Measurements from ENCODE around the gene C16orf86. TPM values are rescaled to one million over a fixed set of nuclear protein-coding genes. Genes with fewer than 3 reads are reported as not detected.

C16orf86 gene
- polyA plus RNA-seq, 3 donors: 2.1 to 2.9 (median 2.5) TPM

- DNase-seq (ENCODE audit: low read depth in 3 of 3, low spot score in 2 of 3): no peak
Measured at GRCh38 chr16:67653128-67653788, 13.4 kb upstream of the C16orf86 start.

GRCh38 chr16:67653789-67654402, 12.7 kb upstream of the C16orf86 start:
- DNase-seq (ENCODE audit: low read depth in 3 of 3, low spot score in 2 of 3): no peak

GRCh38 chr16:67654403-67654911, 12.2 kb upstream of the C16orf86 start:
- DNase-seq (ENCODE audit: low read depth in 3 of 3, low spot score in 2 of 3): no peak

GRCh38 chr16:67655363-67655762, 11.3 kb upstream of the C16orf86 start:
- no peak for DNase-seq (ENCODE audit: low read depth in 3 of 3, low spot score in 2 of 3)

- DNase-seq (ENCODE audit: low read depth in 3 of 3, low spot score in 2 of 3): no peak
Measured at GRCh38 chr16:67656344-67657016, 10.1 kb upstream of the C16orf86 start.

- no peak for DNase-seq (ENCODE audit: low read depth in 3 of 3, low spot score in 2 of 3)
Measured at GRCh38 chr16:67657017-67657608, 9.5 kb upstream of the C16orf86 start.

GRCh38 chr16:67657751-67658518, 8.7 kb upstream of the C16orf86 start:
- no peak for DNase-seq (ENCODE audit: low read depth in 3 of 3, low spot score in 2 of 3)

- no peak for DNase-seq (ENCODE audit: low read depth in 3 of 3, low spot score in 2 of 3)
Measured at GRCh38 chr16:67658849-67659674, 7.6 kb upstream of the C16orf86 start.

GRCh38 chr16:67659675-67660563, 6.7 kb upstream of the C16orf86 start, which contains the start of gene ACD:
TSS of gene ACD (minus strand) at chr16:67660260. CDS start at chr16:67660220, 40 bp downstream.
- peak; percentile 83 to 87 (median 87) for DNase-seq (ENCODE audit: low read depth in 3 of 3, low spot score in 2 of 3)

GRCh38 chr16:67660564-67661028, 6.0 kb upstream of the C16orf86 start, which contains the start of gene PARD6A:
TSS of gene PARD6A (plus strand) at chr16:67660960. CDS start at chr16:67661039, 79 bp downstream.
- DNase-seq (ENCODE audit: low read depth in 3 of 3, low spot score in 2 of 3): peak; percentile 82 to 89 (median 89)

GRCh38 chr16:67661101-67661761, 5.4 kb upstream of the C16orf86 start:
- DNase-seq (ENCODE audit: low read depth in 3 of 3, low spot score in 2 of 3): peak in 1 of 3 donors; percentile 61

- no peak for DNase-seq (ENCODE audit: low read depth in 3 of 3, low spot score in 2 of 3)
Measured at GRCh38 chr16:67661886-67662652, 4.5 kb upstream of the C16orf86 start.

- no peak for DNase-seq (ENCODE audit: low read depth in 3 of 3, low spot score in 2 of 3)
Measured at GRCh38 chr16:67662653-67663010, 4.0 kb upstream of the C16orf86 start.

- DNase-seq (ENCODE audit: low read depth in 3 of 3, low spot score in 2 of 3): no peak
Measured at GRCh38 chr16:67663151-67663876, 3.3 kb upstream of the C16orf86 start.

GRCh38 chr16:67663877-67664222, 2.8 kb upstream of the C16orf86 start:
- no peak for DNase-seq (ENCODE audit: low read depth in 3 of 3, low spot score in 2 of 3)

GRCh38 chr16:67664258-67664657, 2.4 kb upstream of the C16orf86 start:
- no peak for DNase-seq (ENCODE audit: low read depth in 3 of 3, low spot score in 2 of 3)

- DNase-seq (ENCODE audit: low read depth in 3 of 3, low spot score in 2 of 3): no peak
Measured at GRCh38 chr16:67664871-67665270, 1.7 kb upstream of the C16orf86 start.

All from right renal cortex interstitium (tissue), 3 donors.